ENCODE measurements around the gene ENO2.

ENO2 gene

DNA sequence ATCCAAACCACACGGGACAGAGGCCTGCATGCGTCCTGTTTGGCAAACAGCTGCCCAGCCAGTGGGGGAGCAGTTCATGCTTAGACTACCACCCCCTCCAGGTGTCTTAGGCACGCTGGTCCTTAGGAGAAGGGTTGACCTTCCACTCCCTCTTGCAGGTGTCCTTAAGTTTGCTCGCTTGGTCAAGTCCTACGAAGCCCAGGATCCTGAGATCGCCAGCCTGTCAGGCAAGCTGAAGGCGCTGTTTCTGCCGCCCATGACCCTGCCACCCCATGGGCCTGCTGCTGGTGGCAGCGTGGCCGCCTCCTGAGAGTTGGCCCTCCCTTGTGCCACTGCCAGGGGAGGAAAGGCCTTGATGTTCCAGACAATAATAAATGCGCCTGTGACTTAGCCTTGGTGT is 31.2 kb downstream of the ENO2 start:
- no peak overlapping the region for H3K4me3 ChIP-seq (ENCODE audit: low read depth, low read length)
- CTCF ChIA-PET: interaction anchor here (0.8 to 11.4 kb wide), 18 partner anchors 8 to 199 kb away, joined by 3 to 226 read pairs (median 4); partner anchors contain the start of genes C1R, C1RL, SPSB2 and TPI1
- POLR2A ChIA-PET: interaction anchor here (0.7 to 4.7 kb wide), 5 partner anchors 16 to 164 kb away, joined by 3 to 46 read pairs (median 8); partner anchors contain the start of genes C1RL and TPI1
- no peak for TF ChIP-seq CTCF (IDR thresholded peaks at IDR 0.05; ENCODE audit: insufficient read depth, low read length, missing control alignments)
- DNase-seq (ENCODE audit: low read depth, low spot score): no peak

- TF ChIP-seq CTCF (IDR thresholded peaks at IDR 0.05; ENCODE audit: insufficient read depth, low read length, missing control alignments): no peak
- DNase-seq (ENCODE audit: low read depth, low spot score): no peak
- ChIA-PET CTCF (interaction anchor here (0.8 to 11.4 kb wide), 15 partner anchors 8 to 199 kb away, joined by 3 to 226 read pairs (median 7); partner anchors contain the start of genes C1R, C1RL and SPSB2), POLR2A (interaction anchor here (0.6 to 4.7 kb wide), 4 partner anchors 17 to 163 kb away, joined by 3 to 46 read pairs (median 11); partner anchors contain the start of gene C1RL)
- no peak overlapping the region for H3K4me3 ChIP-seq (ENCODE audit: low read depth, low read length)
Measured at GRCh38 chr12:6946033-6946919, 31.9 kb downstream of the ENO2 start.

DNA sequence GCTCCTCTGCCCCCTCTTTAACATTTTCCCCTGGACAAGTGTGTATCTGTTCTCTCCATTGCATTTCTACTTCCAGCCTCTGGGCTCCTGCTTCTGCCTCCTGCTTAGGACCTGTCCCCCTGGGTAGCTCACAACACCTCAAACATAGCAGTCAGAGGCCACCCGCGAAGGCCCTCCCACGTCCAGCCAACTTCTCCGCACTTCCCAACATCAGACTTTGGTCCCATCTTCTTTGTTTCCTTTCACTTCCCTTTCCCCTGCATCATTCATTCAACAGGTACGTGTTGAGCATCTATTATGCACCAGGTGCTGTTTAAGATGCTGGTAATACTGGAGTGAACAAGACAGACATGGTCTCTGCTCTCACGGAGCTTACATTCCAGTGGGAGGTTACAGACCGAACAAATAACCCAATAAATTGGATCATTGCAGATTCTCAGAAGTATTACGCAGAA is 32.6 kb downstream of the ENO2 start:
- CTCF ChIA-PET: interaction anchor here (1.8 to 11.4 kb wide), 5 partner anchors 9 to 198 kb away, joined by 11 to 226 read pairs (median 56); partner anchors contain the start of gene C1RL
- POLR2A ChIA-PET: interaction anchor here (0.6 to 4.7 kb wide), 2 partner anchors 22 to 30 kb away, joined by 3 to 46 read pairs; no protein-coding TSS in a partner anchor
- no peak overlapping the region for H3K4me3 ChIP-seq (ENCODE audit: low read depth, low read length)
- no peak for TF ChIP-seq CTCF (IDR thresholded peaks at IDR 0.05; ENCODE audit: insufficient read depth, low read length, missing control alignments)
- DNase-seq (ENCODE audit: low read depth, low spot score): no peak

- TF ChIP-seq CTCF (IDR thresholded peaks at IDR 0.05; ENCODE audit: insufficient read depth, low read length, missing control alignments): no peak
- CTCF ChIA-PET: interaction anchor here (0.9 to 11.4 kb wide), 7 partner anchors 9 to 695 kb away, joined by 3 to 226 read pairs (median 15); partner anchors contain the start of gene C1RL
Measured at GRCh38 chr12:6947615-6948014, 33.2 kb downstream of the ENO2 start.

DNA sequence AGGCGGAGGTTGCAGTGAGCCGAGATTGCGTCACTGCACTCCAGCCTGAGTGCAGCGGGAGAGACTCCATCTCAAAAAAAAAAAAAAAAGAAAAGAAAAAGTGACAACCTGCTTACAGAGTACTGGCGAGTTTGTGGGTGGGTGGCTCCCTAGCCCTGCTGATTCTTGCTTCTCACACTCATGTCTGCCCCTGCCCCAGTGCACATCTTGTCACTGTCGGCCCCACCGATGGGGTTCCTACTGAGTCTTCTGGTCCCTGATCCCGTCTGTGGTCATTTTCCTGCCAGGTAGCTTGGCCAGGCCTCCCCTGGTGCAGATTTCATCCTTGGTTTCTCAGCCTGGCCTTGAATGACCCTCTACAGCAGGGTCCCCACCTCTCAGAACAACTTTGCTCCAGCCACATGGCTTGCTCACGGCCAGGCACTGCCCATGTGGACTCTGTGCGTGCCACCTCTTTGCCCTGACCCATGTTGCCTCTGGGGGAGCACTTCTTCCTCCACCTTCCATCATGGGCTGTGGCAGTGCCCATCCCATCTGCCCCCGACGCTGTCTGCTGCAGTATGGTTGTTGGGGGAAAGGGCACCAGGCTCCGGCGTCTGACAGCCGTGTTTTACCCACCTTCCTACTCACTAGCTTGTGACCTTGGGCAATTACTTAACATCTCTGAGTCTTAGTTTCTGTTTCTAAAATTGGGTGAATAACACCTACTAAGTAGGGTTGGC is 34.7 kb downstream of the ENO2 start:
- no peak for DNase-seq (ENCODE audit: low read depth, low spot score)
- H3K4me3 ChIP-seq (ENCODE audit: low read depth, low read length): no peak overlapping the region
- ChIA-PET CTCF (interaction anchor here (0.8 to 11.4 kb wide), 11 partner anchors 10 to 164 kb away, joined by 3 to 226 read pairs (median 4); partner anchors contain the start of genes C1RL and LPCAT3), POLR2A (interaction anchor here (0.7 kb wide), 1 partner anchor 11 kb away, joined by 3 read pairs; no protein-coding TSS in a partner anchor)
- TF ChIP-seq CTCF (IDR thresholded peaks at IDR 0.05; ENCODE audit: insufficient read depth, low read length, missing control alignments): no peak

More at GRCh38 chr12:6947615-6948014, 33.2 kb downstream of the ENO2 start:
- no peak overlapping the region for H3K4me3 ChIP-seq (ENCODE audit: low read depth, low read length)
- POLR2A ChIA-PET: interaction anchor here (0.6 kb wide), 1 partner anchor 14 kb away, joined by 3 read pairs; no protein-coding TSS in a partner anchor
- DNase-seq (ENCODE audit: low read depth, low spot score): no peak

All from AG04449 (cell line).